Aorta (tissue), 5 donors: ENCODE data around the gene ZRANB3. TPM values are rescaled to one million over a fixed set of nuclear protein-coding genes. Genes with fewer than 3 reads are reported as not detected.

Source experiments
- ATAC-seq: fragments of 200-7000 bp; cut with Tn5 transposase; one replicate; pipeline ENCODE4 v1.9.1; 2022; ENCODE audit warnings: moderate library complexity; ENCODE audit not compliant: low FRiP score
- DNase-seq, 2 donors: peaks; one replicate each; pipeline ENCODE4 v3.0.0-alpha.2; 2020
- H3K27ac ChIP-seq, 2 donors: one replicate each; pipeline ENCODE4 v1.5.1; 2013; ENCODE audit warnings: low read length in 2 of 2, mild to moderate bottlenecking in 2 of 2, moderate library complexity in 2 of 2, control low read depth in 1 of 2, inconsistent platforms in 1 of 2, low read depth in 1 of 2
- H3K27me3 ChIP-seq, 2 donors: one replicate each; pipeline ENCODE4 v1.6.1; 2013; ENCODE audit warnings: control low read depth in 1 of 2, low read length in 1 of 2, mild to moderate bottlenecking in 1 of 2, moderate library complexity in 1 of 2; ENCODE audit not compliant: insufficient read depth in 2 of 2, control insufficient read depth in 1 of 2
- H3K36me3 ChIP-seq, 2 donors: one replicate each; pipeline ENCODE4 v1.6.1; 2013; ENCODE audit warnings: control low read depth in 1 of 2, low read length in 1 of 2, mild to moderate bottlenecking in 1 of 2; ENCODE audit not compliant: insufficient read depth in 2 of 2, control insufficient read depth in 1 of 2
- H3K4me1 ChIP-seq, 2 donors: one replicate each; pipeline ENCODE4 v1.6.1; 2013; ENCODE audit warnings: low read length in 2 of 2, control low read depth in 1 of 2, mild to moderate bottlenecking in 1 of 2, moderate library complexity in 1 of 2; ENCODE audit not compliant: insufficient read depth in 2 of 2, control insufficient read depth in 1 of 2
- H3K4me3 ChIP-seq, 2 donors: one replicate each; pipeline ENCODE4 v1.5.1; 2013; ENCODE audit warnings: low read length in 2 of 2, control low read depth in 1 of 2, mild to moderate bottlenecking in 1 of 2
- H3K9me3 ChIP-seq: one replicate; pipeline ENCODE4 v1.6.1; 2013; ENCODE audit warnings: mild to moderate bottlenecking, low read length; ENCODE audit not compliant: control insufficient read depth
- WGBS, 2 donors: extraction: QIAGEN DNeasy Blood & Tissue Kit; methylation state at CpG; one replicate each; pipeline ENCODE4 v1.1.7; 2013; 5-methylcytosine and 5-hydroxymethylcytosine counted together
- intact Hi-C, 2 donors: fragments of 100-400 bp; cut with DNase I; formaldehyde crosslinking; loops; one replicate each; pipeline versions ENCODE4 v1.14.2 to v1.15.0; 2022
- polyA plus RNA-seq, 2 donors: library from polyadenylated mRNA; stranded (reverse); fragments of 200-250 nt; gene quantifications; one replicate each; pipeline ENCODE4 v1.2.3, GENCODE V29; 2013
- total RNA-seq, 2 donors: library from RNA; stranded (reverse); fragmentation: NEBNext Ultra II Directional; extraction: Animal tissue kit (Norgen Biotek cat#: 25700); gene quantifications; one replicate each; pipeline ENCODE4 v1.2.1, GENCODE V29; 2021
- donor health status: healthy with polysubstance abuse.
- donor health status: Bipolar disorder and iron deficiency.
- donor health status: DM: no; HTN: no; CAD: no.
- donor health status: DM: no; HTN: no; CAD: no.
- donor health status: DM: yes; HTN: yes; CAD: no.

Gene ZRANB3
- total and polyA plus RNA-seq, 4 donors, result 3.6 to 4.2 (median 3.8) TPM; not detected in 1

- intact Hi-C loops, result no loop called here
- Histone ChIP-seq H3K27me3 (no peaks in the 10 kb centered on the region), H3K9me3 (no peaks in the 10 kb centered on the region), H3K4me3 (no peak overlapping the region), H3K4me1 (no peaks in the 10 kb centered on the region), H3K27ac (no peak overlapping the region), H3K36me3 (peaks cover 0 to 2% of the 10 kb centered on the region in 2 donors)
- ATAC-seq, result no peak
- 77 to 81% methylated on average over 3 of the region's 3 CpGs for WGBS, 2 donors
- DNase-seq, result no peak
Observed at GRCh38 chr2:135182601-135183000, 348.4 kb downstream of the ZRANB3 start.

GRCh38 chr2:135182190-135182589 lies 348.8 kb downstream of the ZRANB3 start:
- H3K27me3 ChIP-seq, result no peaks in the 10 kb centered on the region
- H3K36me3 ChIP-seq, result peaks cover 0 to 2% of the 10 kb centered on the region in 2 donors
- no peaks in the 10 kb centered on the region for H3K9me3 ChIP-seq
- WGBS, 2 donors, result 70 to 74% methylated on average over 8 of the region's 8 CpGs
- H3K4me3 ChIP-seq, result no peak overlapping the region
- intact Hi-C loops, result no loop called here
- ATAC-seq, result no peak
- no peaks in the 10 kb centered on the region for H3K4me1 ChIP-seq
- H3K27ac ChIP-seq, result no peak overlapping the region
- DNase-seq, result no peak

GRCh38 chr2:135179689-135180088 lies 351.3 kb downstream of the ZRANB3 start:
- Histone ChIP-seq H3K27ac (no peak overlapping the region), H3K27me3 (no peaks in the 10 kb centered on the region), H3K36me3 (peaks cover 0 to 3% of the 10 kb centered on the region in 2 donors), H3K9me3 (no peaks in the 10 kb centered on the region), H3K4me1 (no peaks in the 10 kb centered on the region), H3K4me3 (no peak overlapping the region)
- WGBS, 2 donors, result 87 to 95% methylated on average over 1 of the region's 1 CpG
- DNase-seq (no peak), ATAC-seq (no peak)
- intact Hi-C loops, result no loop called here

GRCh38 chr2:135175177-135175576 lies 355.8 kb downstream of the ZRANB3 start:
- intact Hi-C loops, result no loop called here
- Histone ChIP-seq H3K4me3 (no peak overlapping the region), H3K36me3 (peaks cover 2 to 4% of the 10 kb centered on the region in 2 donors), H3K4me1 (no peaks in the 10 kb centered on the region), H3K27ac (no peak overlapping the region), H3K27me3 (no peaks in the 10 kb centered on the region), H3K9me3 (no peaks in the 10 kb centered on the region)
- no peak for ATAC-seq
- WGBS, 2 donors, result 89 to 90% methylated on average over 3 of the region's 3 CpGs
- DNase-seq, result no peak

- H3K27ac ChIP-seq, result no peak overlapping the region
- intact Hi-C loops, result no loop called here
- ATAC-seq, result no peak
- H3K9me3 ChIP-seq, result no peaks in the 10 kb centered on the region
- H3K4me1 ChIP-seq, result no peaks in the 10 kb centered on the region
- peaks cover 2 to 6% of the 10 kb centered on the region in 2 donors for H3K36me3 ChIP-seq
- 62 to 77% methylated on average over 6 of the region's 6 CpGs for WGBS, 2 donors
- H3K4me3 ChIP-seq, result no peak overlapping the region
- no peak for DNase-seq
- no peaks in the 10 kb centered on the region for H3K27me3 ChIP-seq
Observed at GRCh38 chr2:135174810-135175093, 356.3 kb downstream of the ZRANB3 start.

- DNase-seq (no peak), ATAC-seq (no peak)
- Histone ChIP-seq H3K9me3 (no peaks in the 10 kb centered on the region), H3K4me1 (no peaks in the 10 kb centered on the region), H3K4me3 (no peak overlapping the region), H3K27ac (no peak overlapping the region), H3K27me3 (no peaks in the 10 kb centered on the region), H3K36me3 (peaks cover 6% of the 10 kb centered on the region in 2 donors)
- 63 to 67% methylated on average over 9 of the region's 9 CpGs for WGBS, 2 donors
- intact Hi-C loops, result no loop called here
Observed at GRCh38 chr2:135174049-135174809, 356.8 kb downstream of the ZRANB3 start.

GRCh38 chr2:135169900-135170753 lies 360.9 kb downstream of the ZRANB3 start:
- ATAC-seq (no peak), DNase-seq (no peak)
- Histone ChIP-seq H3K4me1 (no peaks in the 10 kb centered on the region), H3K9me3 (no peaks in the 10 kb centered on the region), H3K4me3 (no peak overlapping the region), H3K27ac (no peak overlapping the region), H3K27me3 (no peaks in the 10 kb centered on the region), H3K36me3 (peaks cover 8 to 11% of the 10 kb centered on the region in 2 donors)
- WGBS, 2 donors, result 90 to 92% methylated on average over 11 of the region's 11 CpGs
- intact Hi-C loops, result no loop called here

- H3K36me3 ChIP-seq, result peaks cover 8 to 15% of the 10 kb centered on the region in 2 donors
- 80 to 81% methylated on average over 11 of the region's 11 CpGs for WGBS, 2 donors
Observed at GRCh38 chr2:135168204-135168856, 362.7 kb downstream of the ZRANB3 start.

More at GRCh38 chr2:135168204-135168856, 362.7 kb downstream of the ZRANB3 start:
- no peak for ATAC-seq
- intact Hi-C loops, result no loop called here
- Histone ChIP-seq H3K4me1 (no peaks in the 10 kb centered on the region), H3K9me3 (no peaks in the 10 kb centered on the region), H3K27ac (no peak overlapping the region), H3K4me3 (no peak overlapping the region), H3K27me3 (no peaks in the 10 kb centered on the region)
- DNase-seq, result no peak
